Epidermal melanocyte (primary cell): ENCODE data around the gene POU3F1.
"Not testable (repeated sequence)": the region's sequence is repeated elsewhere in the genome, so short reads cannot be mapped to it uniquely, and the experiment has no call there.

Experiments
- DNase-seq: peaks from one replicate; pipeline ENCODE4 v3.0.0; 2011; ENCODE audit warnings: low spot score; ENCODE audit not compliant: insufficient read length

Gene POU3F1

DNA sequence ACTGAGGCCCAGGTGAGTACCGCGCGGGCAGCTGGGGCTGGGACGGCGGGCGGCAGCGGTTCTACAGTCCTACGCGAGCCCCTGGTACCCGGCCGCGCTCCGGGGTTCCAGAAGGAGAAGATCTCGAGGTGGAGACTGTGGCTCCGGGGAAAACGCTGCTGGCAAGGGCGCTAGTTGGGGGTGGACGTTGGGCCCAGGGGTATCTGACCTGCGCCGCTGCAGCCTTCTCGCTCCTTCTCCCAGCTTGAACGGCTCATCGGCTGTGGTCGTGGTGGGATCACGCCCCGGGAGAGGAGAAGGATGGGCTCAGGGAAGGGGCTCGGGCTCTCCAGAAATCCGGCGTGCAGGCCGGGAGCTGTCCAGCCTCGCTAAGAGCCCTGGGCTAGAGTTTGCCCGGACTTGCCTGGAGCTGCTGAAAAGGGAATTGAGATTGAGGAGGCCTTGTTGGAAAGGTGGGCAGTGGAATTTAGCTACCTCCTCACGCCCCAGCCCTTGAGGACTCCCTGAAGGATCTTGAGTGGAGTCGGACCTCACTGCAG is 1.1 kb upstream of the POU3F1 start:
- no peak for DNase-seq

DNA sequence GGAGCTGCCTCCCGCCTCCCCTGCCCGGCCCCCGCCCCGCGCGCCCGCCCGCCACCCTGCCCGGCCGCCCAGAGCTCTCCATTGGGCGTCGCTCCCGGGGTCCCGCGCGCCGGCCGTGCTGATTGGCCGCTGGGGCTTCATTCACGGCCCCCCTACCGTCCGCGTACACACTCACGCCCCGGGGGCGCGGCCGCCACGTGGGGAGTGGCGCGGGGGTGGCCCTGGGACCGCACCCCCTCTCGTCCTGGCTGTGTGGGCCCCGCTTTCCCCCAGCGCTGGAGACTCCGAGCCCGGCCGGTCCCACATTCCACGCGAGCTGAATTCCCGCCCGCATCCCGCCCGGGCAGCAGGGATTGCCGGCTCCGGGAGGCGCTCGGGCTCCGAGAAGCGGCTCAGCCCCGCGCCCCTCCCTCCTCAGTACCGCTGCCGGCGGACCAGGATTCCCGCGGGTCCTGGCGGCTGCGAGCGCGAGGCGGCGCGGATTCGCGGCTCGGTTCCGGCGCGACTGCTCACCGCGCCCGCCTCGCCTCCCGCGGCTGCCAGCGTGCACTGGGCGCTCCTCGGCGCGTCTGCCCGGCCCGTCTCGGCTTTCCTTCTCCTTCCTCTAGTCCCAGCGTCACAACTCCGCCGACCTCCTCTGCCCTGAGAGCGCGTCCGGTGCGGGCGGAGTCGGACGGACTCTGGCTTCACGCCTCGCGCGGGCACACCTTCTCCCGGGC is 450 bp upstream of the POU3F1 start:
- DNase-seq, result peak; percentile 59

GRCh38 chr1:38045401-38046332 is 926 bp downstream of the POU3F1 start:
- DNase-seq, result no peak

DNA sequence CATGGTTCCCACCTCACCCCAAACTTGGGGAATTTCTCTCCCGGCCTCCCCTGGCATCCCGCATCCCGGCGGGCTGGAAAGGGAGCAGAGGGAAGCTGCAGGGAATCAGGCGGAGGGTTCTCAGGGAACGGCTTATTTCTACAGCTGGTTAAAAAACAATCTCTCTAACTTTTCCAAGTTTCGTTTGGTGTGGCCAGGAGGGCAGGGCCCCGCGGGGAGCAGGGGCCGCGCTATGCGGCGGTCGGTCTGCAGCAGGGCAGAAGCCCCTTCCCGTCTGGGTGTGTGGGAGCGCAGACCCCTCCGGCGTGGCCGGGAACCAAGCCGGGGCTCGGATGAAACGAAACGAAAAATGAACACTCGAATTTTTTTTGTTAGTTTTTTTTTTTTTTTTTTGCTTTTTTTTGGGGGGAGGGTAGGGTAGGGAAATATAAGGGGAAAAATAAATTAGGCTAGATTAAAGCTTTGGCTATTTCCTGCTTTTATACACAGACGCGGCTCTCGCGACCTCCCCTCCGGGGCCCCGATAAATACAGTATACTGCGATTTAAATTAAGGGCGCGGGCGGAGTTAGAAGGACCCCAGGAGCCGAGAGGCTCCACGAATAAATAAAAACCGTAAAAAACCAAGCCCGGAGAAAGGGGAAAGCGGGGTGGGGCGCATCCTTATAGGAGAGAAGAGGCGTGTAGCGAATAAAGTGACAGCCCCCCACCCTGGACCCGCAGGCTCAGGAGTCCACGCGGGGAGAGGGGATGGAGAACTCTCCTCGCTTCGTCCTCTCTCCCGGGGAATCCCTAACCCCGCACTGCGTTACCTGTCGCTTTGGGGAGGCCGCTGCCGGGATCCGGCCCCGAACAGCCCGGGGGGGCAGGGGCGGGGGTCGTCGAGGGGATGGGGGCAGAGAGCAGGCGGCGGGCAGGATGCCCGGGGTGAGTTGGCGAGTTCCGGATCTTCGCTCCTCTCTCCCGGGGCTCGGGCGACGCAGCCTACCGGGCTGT is 2.1 kb downstream of the POU3F1 start:
- DNase-seq, result no peak

- DNase-seq, result no peak
Measured at GRCh38 chr1:38043036-38043747, 3.4 kb downstream of the POU3F1 start.

GRCh38 chr1:38041936-38042834 is 4.4 kb downstream of the POU3F1 start:
- no peak for DNase-seq

DNA sequence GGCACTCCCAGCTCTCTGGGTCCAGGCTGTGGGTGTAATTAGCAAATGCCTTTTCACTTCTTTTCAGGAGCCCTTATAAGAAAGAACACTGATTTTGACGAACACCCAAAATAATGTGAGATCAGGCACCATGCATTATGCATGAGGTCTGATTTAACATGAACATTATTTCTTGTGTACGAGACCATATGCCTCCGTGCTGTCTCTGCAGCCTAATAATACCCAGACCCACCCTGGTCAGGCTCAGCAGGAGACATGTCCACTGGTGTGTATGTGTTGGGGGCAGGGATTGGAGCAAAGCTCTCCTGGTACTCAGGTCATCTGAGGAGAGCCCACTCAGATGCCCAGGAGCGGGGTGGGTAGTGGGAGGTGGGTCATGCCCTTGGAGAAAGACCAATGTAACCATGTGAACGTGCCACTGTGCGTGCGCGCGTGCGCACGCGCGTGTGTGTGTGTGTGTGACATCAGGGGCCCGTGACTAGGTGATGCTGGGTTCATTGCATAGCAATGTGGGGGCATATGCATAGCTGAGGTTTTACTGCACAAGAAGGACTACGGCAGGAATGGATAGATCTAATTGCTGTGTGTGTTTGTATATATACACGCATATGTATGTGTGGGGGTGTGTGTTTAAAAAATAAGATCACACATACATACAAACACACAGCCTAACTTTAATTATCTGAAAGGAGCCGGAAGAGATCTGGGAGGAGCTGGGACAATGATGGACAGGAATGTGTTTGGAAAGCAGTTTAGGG is 7.1 kb downstream of the POU3F1 start:
- DNase-seq, result no peak

GRCh38 chr1:38038861-38039260 is 7.7 kb downstream of the POU3F1 start:
- DNase-seq, result peak; percentile 12

DNA sequence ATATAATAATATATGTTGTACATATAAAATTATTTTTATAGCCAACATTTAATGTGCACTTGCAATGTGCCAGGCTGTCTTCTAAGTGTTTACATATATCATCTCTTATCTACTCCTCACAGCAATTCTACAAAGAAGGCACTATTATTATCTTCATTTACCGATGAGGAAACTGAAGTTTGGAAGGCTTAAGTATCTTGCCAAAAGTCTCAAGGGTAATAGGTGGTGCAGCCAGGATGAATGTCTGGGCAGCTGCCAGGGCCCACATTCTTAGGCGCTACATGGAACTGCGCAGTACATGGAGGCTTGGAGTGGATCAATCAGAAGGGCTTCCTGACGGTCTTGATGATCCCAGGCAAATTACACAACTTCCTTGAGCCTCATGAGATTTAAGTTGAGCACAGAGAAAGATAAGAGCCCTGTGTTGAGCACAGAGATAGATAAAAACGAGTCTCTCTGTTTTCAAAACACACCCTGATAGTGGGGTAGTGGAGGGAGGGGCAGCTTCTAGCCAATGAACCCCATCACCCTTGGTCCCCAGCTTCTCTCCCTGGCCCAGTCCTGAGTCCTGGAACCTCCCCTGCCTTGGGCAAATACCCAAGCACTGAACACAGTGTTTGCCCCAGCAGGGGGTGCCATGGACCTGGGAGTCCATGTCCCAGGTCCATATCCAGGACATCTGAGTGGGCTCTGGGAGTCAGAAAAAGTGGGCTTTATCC is 9.2 kb downstream of the POU3F1 start:
- DNase-seq, result peak; percentile 14

DNA sequence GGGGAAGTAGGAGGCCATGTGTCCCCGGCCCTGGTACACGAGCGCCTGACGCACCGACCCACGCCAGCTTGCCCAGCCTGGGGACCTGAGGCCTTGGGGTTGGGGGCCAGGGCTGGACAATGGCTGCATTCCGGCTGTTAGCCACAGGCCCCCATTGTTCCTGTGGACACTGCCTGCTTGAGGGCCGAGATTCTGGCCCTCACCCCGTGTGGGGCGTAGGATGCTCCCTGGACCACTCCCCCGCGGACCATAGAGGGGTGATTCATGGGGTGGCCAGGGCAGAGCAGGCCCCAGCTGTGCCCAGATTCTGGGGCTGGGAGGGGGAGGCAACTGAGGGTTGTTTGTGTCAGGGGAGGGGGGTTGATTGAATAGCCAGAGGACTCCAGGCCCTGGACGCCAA is 11.7 kb downstream of the POU3F1 start:
- peak; percentile 3 for DNase-seq

DNA sequence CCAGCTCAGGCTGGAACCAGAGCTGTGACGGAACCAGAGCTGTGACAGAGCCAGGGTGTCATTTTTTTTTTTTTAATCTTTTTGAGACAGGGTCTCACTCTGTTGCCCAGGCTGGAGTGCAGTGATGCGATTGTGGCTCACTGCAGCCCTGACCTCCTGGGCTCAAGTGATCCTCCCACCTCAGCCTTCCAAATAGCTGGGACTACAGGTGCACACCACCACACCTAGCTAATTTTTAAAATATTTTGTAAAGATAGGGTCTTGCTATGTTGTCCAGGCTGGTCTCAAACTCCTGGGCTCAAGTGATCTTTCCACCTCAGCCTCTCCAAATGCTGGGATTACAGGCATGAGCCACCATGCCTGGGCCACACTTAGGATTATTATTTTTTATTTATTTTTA is 13.6 kb downstream of the POU3F1 start:
- DNase-seq, result not testable (repeated sequence)

DNA sequence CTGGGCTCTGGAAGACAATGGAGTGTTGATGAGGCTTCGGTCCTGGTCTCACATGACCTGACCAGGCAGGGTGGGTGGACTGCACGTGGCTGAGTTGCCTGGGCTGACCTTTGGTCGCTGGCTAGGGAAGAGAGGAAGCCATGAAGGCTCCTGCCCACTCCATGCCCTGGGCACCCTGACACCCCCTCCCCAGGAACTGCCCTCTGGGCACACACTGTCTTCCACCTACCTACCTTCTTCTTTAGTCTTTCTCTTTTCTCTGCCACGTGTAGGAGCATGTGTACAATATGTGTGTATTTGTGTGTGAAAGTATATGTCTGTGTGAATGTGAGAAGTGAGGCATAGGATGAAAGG is 15.1 kb downstream of the POU3F1 start:
- DNase-seq, result peak; percentile 4

DNA sequence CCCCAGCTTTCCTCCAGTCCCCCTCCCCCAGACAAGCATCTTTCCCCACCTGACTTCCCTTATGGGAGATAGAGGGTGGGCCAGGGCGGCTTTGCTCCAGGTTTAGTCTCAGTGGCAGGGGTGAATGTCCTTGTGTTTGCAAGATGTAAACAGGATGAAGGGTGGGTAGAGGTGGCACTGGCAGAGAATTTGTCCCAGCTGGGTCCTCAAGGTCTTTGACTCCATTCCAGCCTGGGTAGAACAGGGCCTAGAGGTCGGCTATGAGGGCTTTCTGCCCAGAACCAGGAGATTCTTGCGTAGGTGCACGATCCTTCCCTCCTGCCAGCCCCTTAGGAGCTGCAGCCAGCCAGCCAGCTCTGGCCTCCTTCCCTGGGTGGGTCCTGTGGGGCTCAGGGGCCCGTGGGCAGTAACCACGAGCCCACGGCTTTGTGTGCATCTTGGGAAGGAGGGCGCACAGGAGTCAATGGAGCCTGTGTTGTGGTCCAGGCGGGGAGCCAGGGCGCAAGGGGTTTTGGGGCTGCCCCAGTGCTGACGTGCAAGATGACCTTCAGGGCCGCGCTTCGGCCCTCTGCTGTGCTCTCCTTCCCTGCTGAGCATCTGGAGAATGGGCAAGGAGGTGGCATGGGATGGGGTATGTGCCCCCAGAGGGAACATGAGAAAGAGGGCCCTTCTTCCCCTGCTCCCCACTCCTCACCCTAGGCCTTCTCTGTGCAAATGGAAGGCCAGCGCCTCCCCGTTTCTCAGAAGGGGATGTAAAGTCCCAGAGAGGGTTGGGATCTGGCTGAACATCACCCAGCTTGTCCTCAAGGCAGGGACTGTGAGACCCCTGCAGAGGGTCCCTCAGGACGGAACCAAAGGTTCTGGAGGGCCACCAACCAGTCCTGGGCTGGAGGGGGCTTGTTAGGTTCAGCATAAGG is 15.7 kb downstream of the POU3F1 start:
- no peak for DNase-seq

DNA sequence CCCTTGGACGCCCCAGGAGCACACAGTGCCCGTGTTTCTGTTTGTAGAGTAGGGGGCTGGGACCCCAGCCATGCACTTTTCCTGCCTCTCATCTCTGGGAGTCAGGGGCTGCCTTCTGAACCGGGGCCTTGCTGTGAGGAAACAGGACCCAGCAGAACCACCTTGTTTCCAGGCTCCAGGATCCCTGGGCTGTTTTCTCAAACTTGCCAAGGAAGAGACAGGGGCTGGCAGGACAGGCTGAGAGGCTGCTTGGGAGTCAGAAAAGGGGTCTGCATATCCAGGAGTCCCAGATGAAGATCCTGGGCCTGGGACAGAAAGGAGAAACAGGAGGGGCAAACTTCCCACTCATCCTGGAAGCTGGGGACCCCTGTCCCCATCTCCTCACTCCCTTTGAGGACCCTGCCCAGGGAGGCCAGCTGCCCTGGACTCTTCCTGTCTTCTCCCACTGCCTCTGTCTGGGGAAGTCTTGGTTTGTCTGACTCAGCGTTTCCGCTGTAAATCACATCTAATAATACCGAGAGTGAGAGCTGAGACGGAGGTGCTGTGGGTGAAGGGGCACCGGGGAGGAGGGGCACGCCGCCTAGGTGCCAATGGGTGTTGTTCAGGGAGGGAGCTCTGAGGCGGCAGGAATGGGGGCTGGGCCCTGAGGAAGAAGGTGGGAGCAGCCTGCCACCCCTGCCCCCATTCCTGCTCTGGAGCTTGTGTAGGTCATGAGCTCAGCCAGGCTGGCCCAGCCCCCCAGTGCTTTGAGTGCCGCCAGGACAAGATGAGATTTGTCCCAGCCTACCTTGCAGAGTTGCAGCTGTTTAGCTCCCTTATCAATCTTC is 16.7 kb downstream of the POU3F1 start:
- no peak for DNase-seq

- no peak for DNase-seq
Measured at GRCh38 chr1:38029081-38029681, 17.4 kb downstream of the POU3F1 start.

DNA sequence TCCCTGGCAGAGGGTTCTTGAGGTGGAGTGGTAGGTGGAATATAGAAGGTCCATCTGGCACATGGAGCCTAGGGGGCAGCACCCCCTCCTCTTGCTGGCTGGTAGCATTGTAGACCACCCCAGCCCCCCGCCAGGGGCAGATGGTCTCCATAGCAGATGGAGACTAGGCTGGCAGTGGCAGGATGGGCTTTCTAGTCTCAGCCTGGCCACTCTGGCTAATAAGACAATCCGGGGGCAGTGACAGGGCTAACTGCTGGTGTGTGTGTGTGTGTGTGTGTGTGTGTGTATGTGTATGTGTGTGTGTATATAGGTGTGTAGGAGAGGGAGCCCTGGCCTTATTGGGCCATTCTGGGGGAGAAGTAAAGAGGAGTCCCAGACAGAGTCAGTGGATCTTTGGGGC is 17.9 kb downstream of the POU3F1 start:
- DNase-seq, result no peak
